22Rv1 (cell line): ENCODE measurements around the gene NRIP3.
A peak's percentile ranks its signal among the peaks of the same experiment; 100 is the strongest.

Experiments
- CTCF ChIP-seq: fragments of 450-650 bp; IDR thresholded peaks from 2 replicates; pipeline ENCODE4 v1.5.1; 2017; ENCODE audit warnings: mild to moderate bottlenecking
- ZFX ChIP-seq: fragments of 450-650 bp; IDR thresholded peaks from 2 replicates; pipeline ENCODE4 v1.6.1; 2017; ENCODE audit warnings: antibody characterized with exemption, borderline replicate concordance

- TF ChIP-seq CTCF, result peak; percentile 81
- TF ChIP-seq ZFX, result no peak
Measured at GRCh38 chr11:8959546-8960166, 44.1 kb downstream of the NRIP3 start.
